Liver (tissue), 3 donors: ENCODE results near the gene ENAH.

Source experiments
- GABPA ChIP-seq, 2 donors: IDR thresholded peaks in 1 of 2; conservative IDR thresholded peaks in 1 of 2; 2 replicates each; pipeline ENCODE4 v1.6.1; 2016; ENCODE audit warnings: antibody characterized with exemption in 2 of 2, mild to moderate bottlenecking in 1 of 2, moderate library complexity in 1 of 2
- JUND ChIP-seq, 2 donors: IDR thresholded peaks; 2 replicates each; pipeline ENCODE4 v1.6.1; 2016; ENCODE audit warnings: antibody characterized with exemption in 2 of 2
- NR2F2 ChIP-seq: IDR thresholded peaks from 2 replicates; pipeline ENCODE4 v1.6.1; 2016; ENCODE audit warnings: antibody characterized with exemption
- TAF1 ChIP-seq: conservative IDR thresholded peaks from 2 replicates; pipeline ENCODE4 v1.6.1; 2016; ENCODE audit warnings: antibody characterized with exemption, mild to moderate bottlenecking
- TF ChIP-seq, protein P1 (sequence below): fragments of 150-350 bp; IDR thresholded peaks from 2 replicates; pipeline ENCODE4 v1.5.1; 2017; ENCODE audit warnings: improper control_type of control experiment, low read depth, low read length; ENCODE audit not compliant: missing input control
- TF ChIP-seq, protein P2 (sequence below): IDR thresholded peaks from 2 replicates; pipeline ENCODE4 v1.6.1; 2016; ENCODE audit warnings: antibody characterized with exemption
- TF ChIP-seq, protein P3 (sequence below): IDR thresholded peaks from 2 replicates; pipeline ENCODE4 v1.6.1; 2016; ENCODE audit warnings: antibody characterized with exemption, mild to moderate bottlenecking
- donor health status: healthy.
- donor health status: healthy.

DNA sequence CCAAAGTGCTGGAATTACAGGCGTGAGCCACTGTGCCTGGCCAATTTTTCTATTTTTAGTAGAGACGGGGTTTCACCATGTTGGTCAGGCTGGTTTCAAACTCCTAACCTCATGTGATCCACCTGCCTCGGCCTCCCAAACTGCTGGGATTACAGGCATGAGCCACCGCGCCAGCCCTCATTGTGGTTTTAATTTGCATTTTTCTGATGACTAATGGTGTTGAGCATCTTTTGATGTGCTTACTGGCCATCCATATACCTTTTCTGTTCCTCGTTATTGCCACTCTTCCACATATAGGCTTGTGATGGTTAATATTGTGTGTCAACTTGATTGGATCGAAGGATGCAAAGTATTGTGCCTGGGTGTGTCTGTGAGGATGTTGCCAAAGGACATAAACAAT is 17.4 kb upstream of the ENAH start:
- TF ChIP-seq, protein P1, sequence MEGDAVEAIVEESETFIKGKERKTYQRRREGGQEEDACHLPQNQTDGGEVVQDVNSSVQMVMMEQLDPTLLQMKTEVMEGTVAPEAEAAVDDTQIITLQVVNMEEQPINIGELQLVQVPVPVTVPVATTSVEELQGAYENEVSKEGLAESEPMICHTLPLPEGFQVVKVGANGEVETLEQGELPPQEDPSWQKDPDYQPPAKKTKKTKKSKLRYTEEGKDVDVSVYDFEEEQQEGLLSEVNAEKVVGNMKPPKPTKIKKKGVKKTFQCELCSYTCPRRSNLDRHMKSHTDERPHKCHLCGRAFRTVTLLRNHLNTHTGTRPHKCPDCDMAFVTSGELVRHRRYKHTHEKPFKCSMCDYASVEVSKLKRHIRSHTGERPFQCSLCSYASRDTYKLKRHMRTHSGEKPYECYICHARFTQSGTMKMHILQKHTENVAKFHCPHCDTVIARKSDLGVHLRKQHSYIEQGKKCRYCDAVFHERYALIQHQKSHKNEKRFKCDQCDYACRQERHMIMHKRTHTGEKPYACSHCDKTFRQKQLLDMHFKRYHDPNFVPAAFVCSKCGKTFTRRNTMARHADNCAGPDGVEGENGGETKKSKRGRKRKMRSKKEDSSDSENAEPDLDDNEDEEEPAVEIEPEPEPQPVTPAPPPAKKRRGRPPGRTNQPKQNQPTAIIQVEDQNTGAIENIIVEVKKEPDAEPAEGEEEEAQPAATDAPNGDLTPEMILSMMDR: no peak
- TF ChIP-seq JUND (IDR thresholded peaks at IDR 0.05) (no peak), TAF1 (no peak), NR2F2 (no peak), GABPA (IDR thresholded peaks at IDR 0.05 in 1 of 2, conservative IDR thresholded peaks at IDR 0.05 in 1 of 2) (no peak)
- TF ChIP-seq, protein P2, sequence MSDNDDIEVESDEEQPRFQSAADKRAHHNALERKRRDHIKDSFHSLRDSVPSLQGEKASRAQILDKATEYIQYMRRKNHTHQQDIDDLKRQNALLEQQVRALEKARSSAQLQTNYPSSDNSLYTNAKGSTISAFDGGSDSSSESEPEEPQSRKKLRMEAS: no peak
- TF ChIP-seq, protein P3, sequence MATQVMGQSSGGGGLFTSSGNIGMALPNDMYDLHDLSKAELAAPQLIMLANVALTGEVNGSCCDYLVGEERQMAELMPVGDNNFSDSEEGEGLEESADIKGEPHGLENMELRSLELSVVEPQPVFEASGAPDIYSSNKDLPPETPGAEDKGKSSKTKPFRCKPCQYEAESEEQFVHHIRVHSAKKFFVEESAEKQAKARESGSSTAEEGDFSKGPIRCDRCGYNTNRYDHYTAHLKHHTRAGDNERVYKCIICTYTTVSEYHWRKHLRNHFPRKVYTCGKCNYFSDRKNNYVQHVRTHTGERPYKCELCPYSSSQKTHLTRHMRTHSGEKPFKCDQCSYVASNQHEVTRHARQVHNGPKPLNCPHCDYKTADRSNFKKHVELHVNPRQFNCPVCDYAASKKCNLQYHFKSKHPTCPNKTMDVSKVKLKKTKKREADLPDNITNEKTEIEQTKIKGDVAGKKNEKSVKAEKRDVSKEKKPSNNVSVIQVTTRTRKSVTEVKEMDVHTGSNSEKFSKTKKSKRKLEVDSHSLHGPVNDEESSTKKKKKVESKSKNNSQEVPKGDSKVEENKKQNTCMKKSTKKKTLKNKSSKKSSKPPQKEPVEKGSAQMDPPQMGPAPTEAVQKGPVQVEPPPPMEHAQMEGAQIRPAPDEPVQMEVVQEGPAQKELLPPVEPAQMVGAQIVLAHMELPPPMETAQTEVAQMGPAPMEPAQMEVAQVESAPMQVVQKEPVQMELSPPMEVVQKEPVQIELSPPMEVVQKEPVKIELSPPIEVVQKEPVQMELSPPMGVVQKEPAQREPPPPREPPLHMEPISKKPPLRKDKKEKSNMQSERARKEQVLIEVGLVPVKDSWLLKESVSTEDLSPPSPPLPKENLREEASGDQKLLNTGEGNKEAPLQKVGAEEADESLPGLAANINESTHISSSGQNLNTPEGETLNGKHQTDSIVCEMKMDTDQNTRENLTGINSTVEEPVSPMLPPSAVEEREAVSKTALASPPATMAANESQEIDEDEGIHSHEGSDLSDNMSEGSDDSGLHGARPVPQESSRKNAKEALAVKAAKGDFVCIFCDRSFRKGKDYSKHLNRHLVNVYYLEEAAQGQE: no peak
